Non-pigmented ciliary epithelial cell (primary cell): Measurements from ENCODE around the gene SLC27A4.
"Not testable (repeated sequence)": the region's sequence is repeated elsewhere in the genome, so short reads cannot be mapped to it uniquely, and the experiment has no call there.

Source experiments
- DNase-seq: peaks from one replicate; pipeline ENCODE4 v3.0.0-alpha.2; 2010; ENCODE audit warnings: low read depth

SLC27A4 gene

DNA sequence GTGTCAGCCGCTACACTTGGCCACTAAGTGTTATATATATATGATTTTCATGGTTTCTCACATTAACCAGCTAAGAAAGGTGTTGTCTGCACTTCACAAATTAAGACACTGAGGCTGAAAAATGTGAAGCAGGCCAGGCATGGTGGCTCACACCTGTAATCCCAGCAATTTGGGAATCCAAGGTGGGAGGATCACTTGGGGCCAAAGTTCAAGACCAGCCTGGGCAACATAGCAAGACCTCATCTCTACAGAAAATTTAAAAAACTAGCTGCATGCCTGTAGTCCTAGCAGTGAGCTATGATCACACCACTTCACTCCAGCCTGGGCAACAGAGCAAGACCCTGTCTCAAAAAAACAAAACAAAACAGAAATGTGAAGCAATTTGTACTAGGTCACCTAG, 15.9 kb upstream of the SLC27A4 start:
- no peak for DNase-seq

DNA sequence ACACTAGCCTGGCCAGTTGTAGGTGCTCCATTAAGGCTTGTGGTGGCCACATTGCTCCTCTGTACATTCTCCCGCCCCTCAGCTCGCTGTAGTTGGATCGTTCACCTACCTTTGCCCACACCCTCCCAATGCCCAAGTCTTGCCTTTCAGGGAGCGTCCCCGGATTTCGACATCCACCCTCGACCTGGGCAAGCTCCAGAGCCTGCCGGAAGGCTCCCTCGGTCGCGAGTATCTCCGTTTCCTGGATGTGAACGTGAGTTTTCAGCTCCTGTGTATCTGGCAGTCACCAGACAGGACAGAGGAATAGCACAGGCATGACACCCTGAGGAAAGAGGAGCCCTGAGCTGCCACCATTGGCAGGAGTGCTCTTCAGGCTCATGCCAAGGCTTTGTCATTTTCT, 14.7 kb upstream of the SLC27A4 start:
- no peak for DNase-seq

GRCh38 chr9:128333451-128333869, 6.9 kb upstream of the SLC27A4 start:
- no peak for DNase-seq

DNA sequence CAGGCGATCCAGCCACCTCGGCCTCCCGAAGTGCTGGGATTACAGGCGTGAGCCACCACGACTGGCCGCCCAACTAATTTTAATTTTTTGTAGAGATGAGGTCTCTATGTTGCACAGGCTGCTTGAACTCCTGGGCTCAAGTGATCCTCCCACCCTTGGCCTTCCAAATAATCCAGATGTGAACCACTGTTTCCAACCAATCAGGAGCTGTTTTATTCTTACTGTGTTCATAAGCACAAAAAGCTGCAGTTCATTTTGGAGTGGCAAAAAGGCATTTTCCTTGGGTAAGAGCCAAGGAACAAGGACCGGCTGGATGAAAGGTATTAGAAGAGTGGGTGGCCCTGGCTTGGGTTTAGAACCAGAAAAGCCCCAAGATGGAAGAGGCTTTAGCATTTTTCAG, 5.2 kb upstream of the SLC27A4 start:
- DNase-seq, result no peak

DNA sequence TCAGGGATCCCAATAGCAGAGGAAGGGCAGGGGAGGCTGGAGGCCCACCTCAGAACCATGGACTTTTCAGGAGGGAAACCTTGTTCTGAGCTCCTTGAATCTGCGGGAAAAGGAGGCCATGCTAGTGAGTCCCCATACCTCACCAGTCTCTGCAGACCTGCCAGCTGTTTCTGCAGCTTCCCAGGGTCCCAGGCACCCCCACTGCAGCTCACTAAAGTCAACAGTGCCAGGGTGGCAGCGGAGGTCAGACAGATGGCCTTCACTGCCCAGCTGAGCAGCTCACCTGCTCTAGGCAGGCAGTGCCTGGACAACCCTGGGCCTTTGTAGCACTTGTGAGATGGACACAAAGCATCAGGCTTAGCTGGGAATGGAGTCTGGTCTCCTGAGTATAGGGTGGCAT, 4.4 kb upstream of the SLC27A4 start:
- no peak for DNase-seq

- no peak for DNase-seq
Measured at GRCh38 chr9:128337936-128338335, 2.4 kb upstream of the SLC27A4 start.

DNA sequence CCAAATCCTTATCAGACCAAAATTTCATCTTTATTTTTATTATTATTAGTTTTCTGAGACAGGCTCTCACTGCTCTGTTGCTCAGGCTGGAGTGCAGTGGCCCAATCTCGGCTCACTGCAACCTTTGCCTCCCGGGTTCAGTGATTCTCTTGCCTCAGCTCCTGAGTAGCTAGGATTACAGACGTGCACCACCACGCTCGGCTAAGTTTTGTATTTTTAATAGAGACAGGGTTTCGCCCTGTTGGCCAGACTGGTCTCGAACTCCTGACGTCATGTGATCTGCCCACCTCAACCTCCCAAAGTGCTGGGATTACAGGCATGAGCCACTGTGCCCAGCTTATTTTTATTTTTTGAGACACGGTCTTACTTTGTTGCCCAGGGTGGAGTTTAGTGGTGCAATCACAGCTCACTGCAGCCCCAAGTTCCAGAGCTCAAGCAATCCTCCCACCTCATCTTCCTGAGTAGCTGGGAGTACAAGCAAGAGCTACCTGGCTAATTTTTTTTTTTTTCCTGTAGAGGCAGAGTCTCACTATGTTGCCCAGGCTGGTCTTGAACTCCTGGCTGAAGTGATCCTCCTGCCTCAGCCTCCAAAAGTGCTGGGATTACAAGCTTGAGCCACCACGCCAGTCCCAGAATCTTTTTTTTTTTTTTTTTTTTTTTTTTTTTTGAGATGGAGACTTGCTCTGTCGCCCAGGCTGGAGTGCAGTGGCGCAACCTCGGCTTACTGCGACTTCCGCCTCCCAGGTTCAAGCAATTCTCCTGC, 1.3 kb upstream of the SLC27A4 start:
- not testable (repeated sequence) for DNase-seq

DNA sequence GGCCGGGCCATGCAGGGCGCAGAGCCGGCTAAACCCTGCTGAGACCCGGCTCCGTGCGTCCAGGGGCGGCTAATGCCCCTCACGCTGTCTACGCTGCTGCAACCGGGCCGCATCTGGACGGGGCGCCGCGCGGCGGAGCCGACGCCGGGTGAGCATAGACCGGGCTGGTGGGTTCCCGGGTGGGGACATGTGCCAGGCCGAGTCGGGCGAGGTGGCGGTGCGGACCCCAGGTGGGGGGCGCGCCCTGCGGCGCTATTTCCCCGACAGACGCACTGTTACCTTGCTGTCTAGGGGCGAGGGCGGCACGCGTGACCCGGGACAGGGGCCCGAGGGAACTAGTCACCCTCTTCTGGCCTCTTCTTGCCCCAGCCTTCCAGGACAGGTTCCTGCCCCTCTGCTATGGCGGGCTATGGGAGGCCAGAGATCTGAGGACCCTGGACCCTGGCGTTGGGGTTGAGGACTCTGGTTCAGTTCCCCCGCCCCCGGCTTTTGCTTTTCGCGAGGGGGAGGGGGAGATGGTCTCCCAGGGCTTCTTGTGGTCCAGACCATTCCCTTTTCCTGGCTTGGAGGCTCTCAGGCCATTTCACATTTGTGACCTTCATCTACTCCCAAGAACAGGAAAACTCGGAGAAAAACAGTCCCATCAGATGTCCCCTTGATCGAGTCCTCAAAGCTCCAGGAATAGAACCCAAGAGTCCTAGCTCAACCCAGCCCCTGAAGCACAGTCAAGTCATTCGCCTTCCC, 536 bp downstream of the SLC27A4 start:
- no peak for DNase-seq

- DNase-seq, result no peak
Measured at GRCh38 chr9:128341435-128341849, 1.1 kb downstream of the SLC27A4 start.

GRCh38 chr9:128342971-128343680, 2.8 kb downstream of the SLC27A4 start:
- DNase-seq, result no peak

GRCh38 chr9:128343855-128344254, 3.5 kb downstream of the SLC27A4 start:
- no peak for DNase-seq

- no peak for DNase-seq
Measured at GRCh38 chr9:128344931-128345605, 4.7 kb downstream of the SLC27A4 start.

GRCh38 chr9:128349125-128349524, 8.8 kb downstream of the SLC27A4 start:
- no peak for DNase-seq

DNA sequence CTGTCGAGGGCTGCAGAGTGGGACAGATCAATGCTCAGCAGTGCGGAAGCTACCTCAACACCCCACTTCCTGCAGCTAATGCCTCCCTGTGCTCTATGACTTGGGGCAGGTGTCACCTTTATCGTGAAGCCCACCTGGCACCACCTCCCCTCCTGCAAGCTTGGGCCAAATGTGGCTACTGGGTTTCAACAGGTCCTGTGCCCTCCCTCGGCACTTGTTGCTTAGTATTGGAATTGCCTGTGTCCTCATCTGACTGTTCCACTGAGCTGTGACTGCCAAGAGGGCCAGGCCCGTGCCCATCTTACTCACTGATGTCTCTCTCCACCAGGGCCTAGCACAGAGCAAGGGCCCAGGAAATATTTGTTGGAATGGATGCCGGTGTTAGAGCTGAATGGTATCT, 9.4 kb downstream of the SLC27A4 start:
- no peak for DNase-seq

- no peak for DNase-seq
Measured at GRCh38 chr9:128355451-128355850, 15.1 kb downstream of the SLC27A4 start.

DNA sequence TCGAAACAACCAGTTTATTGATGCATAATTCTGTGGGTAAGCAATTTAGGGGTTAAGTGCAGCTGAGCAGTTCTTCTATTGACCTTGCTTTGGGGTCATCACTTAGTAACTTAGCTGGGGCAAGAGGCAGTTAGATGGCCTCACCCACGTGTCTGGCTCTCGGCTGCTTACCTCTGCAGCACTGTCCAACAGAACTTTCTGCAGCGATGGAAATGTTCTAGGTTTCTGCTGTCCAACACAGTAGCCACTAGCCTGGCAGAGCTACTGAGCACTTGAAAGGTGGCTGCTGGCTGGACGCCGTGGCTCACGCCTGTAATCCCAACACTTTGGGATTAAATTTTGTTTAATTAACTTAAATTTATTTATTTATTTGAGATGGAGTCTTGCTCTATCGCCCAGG, 17.8 kb downstream of the SLC27A4 start:
- no peak for DNase-seq

DNA sequence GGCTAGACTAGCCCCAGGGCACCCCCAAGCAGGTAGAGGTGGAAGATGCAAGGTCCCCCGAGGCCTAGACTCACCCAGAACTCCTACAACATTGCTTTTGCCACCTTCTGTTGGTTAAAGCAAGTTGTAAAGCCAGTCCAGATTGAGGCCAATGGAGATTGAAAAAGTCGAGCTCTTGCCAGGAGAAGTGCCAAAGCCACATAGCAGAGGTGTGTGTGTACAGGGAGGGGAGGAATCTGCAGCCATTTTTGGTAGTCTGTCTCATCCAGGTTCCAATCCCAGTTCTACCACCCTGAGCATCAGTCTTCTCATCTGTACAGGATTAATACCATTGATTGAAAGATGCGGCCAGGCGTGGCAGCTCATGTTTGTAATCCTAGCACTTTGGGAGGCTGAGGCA, 18.5 kb downstream of the SLC27A4 start:
- DNase-seq, result no peak

- DNase-seq, result no peak
Measured at GRCh38 chr9:128360826-128361225, 20.5 kb downstream of the SLC27A4 start.

DNA sequence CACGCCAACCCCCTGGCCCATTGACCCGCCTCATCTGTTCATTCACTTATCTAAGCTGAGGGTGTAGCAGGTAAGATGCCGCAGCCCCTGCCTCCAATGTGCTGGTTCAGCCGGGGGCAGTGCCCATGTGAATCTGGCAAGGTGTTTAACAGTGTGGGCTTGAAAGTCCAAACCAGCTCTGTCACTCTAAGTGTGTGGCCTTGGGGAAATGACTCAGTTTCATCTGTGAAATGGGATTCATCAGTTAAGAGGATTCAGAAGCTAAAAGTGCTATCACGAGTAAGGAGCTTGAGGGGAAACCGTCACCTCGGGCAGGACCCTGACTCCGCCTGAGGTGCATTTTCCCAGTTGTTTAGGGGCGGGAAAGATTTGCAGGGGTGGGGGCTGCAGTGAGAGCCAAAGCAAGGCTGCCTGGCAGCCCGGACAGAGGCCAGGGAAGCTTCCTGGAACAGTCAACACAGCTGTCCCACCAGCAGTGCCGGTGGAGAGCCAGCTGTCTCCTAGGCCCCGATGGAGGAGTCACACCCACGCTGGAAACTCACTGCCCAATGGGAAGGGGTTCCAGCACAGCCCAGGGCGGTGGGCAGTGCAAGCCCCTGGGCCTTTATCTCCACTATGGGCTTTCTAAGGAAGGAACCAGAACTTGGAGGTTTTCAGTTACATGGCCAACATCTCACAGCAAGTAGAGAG, 21.1 kb downstream of the SLC27A4 start:
- no peak for DNase-seq

DNA sequence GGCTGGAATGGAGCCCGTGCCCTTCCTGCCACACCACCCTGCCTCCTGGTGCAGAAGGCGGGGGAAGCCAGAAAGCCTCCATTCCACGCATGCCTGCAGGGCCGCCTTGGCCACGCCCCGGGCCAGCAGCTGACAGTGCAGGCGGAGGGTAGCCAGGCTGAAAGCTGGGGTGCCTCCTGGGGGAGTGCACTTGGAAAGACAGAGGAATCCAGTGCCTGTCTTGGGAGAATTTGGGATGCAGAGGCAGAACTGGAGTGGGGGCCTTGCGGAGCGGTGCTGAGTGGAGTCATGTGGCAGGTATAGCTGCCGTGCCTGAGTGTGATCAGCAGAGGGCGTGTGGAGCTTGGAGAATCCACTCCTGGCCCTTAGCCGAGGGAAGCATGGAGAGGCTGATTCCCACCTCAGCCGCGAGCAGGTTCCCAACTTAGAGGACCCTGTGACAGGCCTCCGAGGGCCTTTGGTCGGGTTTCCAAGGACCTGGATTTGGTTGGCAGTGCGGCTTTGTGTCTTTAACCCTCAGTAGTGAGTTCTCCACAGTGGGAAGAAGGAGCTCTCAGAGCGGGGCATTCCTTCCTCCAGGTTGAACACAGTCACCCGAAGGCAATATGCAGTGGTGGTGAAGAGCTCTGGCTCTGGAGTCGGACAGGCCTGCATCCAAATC, 21.8 kb downstream of the SLC27A4 start:
- DNase-seq, result no peak

DNA sequence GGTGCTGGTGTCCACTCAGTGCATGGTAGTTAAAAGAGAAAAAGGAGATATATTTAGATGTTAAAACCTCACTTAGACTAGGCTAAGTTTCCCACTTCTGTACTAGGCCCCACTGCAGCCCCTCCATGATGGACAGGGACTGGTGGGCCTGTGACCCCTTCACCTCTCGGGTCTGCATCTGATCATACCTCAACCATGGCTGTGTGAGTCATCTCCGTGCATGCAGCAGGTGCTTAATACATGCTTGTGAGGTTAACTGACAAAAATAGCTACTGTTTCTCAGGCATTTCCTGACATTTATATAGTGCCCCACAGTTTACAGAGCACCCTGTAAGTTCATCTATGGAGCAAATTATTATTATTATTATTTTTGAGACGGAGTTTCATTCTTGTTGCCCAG, 22.4 kb downstream of the SLC27A4 start:
- DNase-seq, result no peak
